Measurements from ENCODE around the gene VWA7.

The VWA7 gene

GRCh38 chr6:31799781-31800180 lies 22.7 kb upstream of the VWA7 start:
- TF ChIP-seq, protein P1, sequence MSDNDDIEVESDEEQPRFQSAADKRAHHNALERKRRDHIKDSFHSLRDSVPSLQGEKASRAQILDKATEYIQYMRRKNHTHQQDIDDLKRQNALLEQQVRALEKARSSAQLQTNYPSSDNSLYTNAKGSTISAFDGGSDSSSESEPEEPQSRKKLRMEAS (IDR thresholded peaks at IDR 0.05; ENCODE audit: low read depth, low read length) = no peak
- TF ChIP-seq CTCF (IDR thresholded peaks at IDR 0.05; ENCODE audit: low read depth, low read length) (no peak), MYC (IDR thresholded peaks at IDR 0.05; ENCODE audit: low read depth, low read length) (no peak), POLR2A (IDR thresholded peaks at IDR 0.05; ENCODE audit: extremely low read depth, insufficient read length) (no peak)
- H3K4me3 ChIP-seq (ENCODE audit: low read depth, low read length) = no peak overlapping the region
- DNase-seq (ENCODE audit: low read depth) = no peak

GRCh38 chr6:31797588-31797987 lies 20.5 kb upstream of the VWA7 start:
- no peak overlapping the region for H3K4me3 ChIP-seq (ENCODE audit: low read depth, low read length)
- TF ChIP-seq, protein P1 (IDR thresholded peaks at IDR 0.05; ENCODE audit: low read depth, low read length) = no peak
- no peak for TF ChIP-seq CTCF (IDR thresholded peaks at IDR 0.05; ENCODE audit: low read depth, low read length)
- no peak for TF ChIP-seq POLR2A (IDR thresholded peaks at IDR 0.05; ENCODE audit: extremely low read depth, insufficient read length)
- no peak for TF ChIP-seq MYC (IDR thresholded peaks at IDR 0.05; ENCODE audit: low read depth, low read length)
- DNase-seq (ENCODE audit: low read depth) = no peak

DNA sequence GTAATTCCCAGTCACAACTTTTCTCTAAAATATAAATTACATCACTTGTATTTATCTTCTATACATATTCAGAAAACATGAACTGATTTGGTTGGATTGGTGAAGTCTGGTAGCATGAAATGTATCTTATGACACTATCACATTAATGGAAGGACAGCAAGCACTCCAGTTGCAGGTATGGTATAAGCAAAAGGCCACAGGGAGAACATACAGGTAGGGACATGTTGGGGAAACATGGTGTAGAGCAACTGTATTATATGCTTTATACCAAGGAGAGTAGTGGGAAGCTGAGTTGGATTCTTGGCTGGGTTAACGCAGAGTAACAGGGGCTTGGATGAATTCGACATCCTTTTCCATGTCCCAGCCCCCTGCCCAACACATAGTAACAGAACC lies 19.9 kb upstream of the VWA7 start:
- TF ChIP-seq, protein P1 (IDR thresholded peaks at IDR 0.05; ENCODE audit: low read depth, low read length) = no peak
- TF ChIP-seq POLR2A (IDR thresholded peaks at IDR 0.05; ENCODE audit: extremely low read depth, insufficient read length) = no peak
- TF ChIP-seq MYC (IDR thresholded peaks at IDR 0.05; ENCODE audit: low read depth, low read length) = no peak
- TF ChIP-seq CTCF (IDR thresholded peaks at IDR 0.05; ENCODE audit: low read depth, low read length) = no peak
- H3K4me3 ChIP-seq (ENCODE audit: low read depth, low read length) = no peak overlapping the region
- DNase-seq (ENCODE audit: low read depth) = no peak

GRCh38 chr6:31795616-31796298 lies 18.6 kb upstream of the VWA7 start, which contains the start of gene VARS1:
Gene VARS1, minus strand, starts transcription at chr6:31795752. Its CDS starts 535 bp downstream, at chr6:31795217.
- peak within 1 kb of the TSS; percentile 75 for H3K4me3 ChIP-seq (ENCODE audit: low read depth, low read length)
- TF ChIP-seq, protein P1 (IDR thresholded peaks at IDR 0.05; ENCODE audit: low read depth, low read length) = peak; percentile 96
- peak; percentile 92 for TF ChIP-seq CTCF (IDR thresholded peaks at IDR 0.05; ENCODE audit: low read depth, low read length)
- peak; percentile 25 for TF ChIP-seq POLR2A (IDR thresholded peaks at IDR 0.05; ENCODE audit: extremely low read depth, insufficient read length)
- peak; percentile 87 for TF ChIP-seq MYC (IDR thresholded peaks at IDR 0.05; ENCODE audit: low read depth, low read length)
- DNase-seq (ENCODE audit: low read depth) = peak; percentile 98

- TF ChIP-seq, protein P1 (IDR thresholded peaks at IDR 0.05; ENCODE audit: low read depth, low read length) = no peak
- no peak for TF ChIP-seq POLR2A (IDR thresholded peaks at IDR 0.05; ENCODE audit: extremely low read depth, insufficient read length)
- no peak for TF ChIP-seq MYC (IDR thresholded peaks at IDR 0.05; ENCODE audit: low read depth, low read length)
- no peak for TF ChIP-seq CTCF (IDR thresholded peaks at IDR 0.05; ENCODE audit: low read depth, low read length)
- DNase-seq (ENCODE audit: low read depth) = peak; percentile 54
- H3K4me3 ChIP-seq (ENCODE audit: low read depth, low read length) = peak overlapping the region; percentile 75
These were observed 17.9 kb upstream of the VWA7 start for GRCh38 chr6:31794866-31795615.
